Body of pancreas (tissue), 4 donors: Measurements from ENCODE around the gene RBBP8NL.

Source experiments
- POLR2A ChIP-seq, 3 donors: fragments of 450-650 bp; IDR thresholded peaks; one replicate each; pipeline ENCODE4 v1.6.1; 2016; ENCODE audit warnings: antibody characterized with exemption in 3 of 3, mild to moderate bottlenecking in 2 of 3
- TF ChIP-seq, protein P1 (sequence below), 7 experiments: fragments of 450-650 bp in 4 of 7; fragments of 200-600 bp in 3 of 7; sonication (generic) in 3 of 7; IDR thresholded peaks; one replicate each; pipeline ENCODE4 v1.5.1; 2016 to 2019; ENCODE audit warnings: antibody characterized with exemption in 7 of 7

DNA sequence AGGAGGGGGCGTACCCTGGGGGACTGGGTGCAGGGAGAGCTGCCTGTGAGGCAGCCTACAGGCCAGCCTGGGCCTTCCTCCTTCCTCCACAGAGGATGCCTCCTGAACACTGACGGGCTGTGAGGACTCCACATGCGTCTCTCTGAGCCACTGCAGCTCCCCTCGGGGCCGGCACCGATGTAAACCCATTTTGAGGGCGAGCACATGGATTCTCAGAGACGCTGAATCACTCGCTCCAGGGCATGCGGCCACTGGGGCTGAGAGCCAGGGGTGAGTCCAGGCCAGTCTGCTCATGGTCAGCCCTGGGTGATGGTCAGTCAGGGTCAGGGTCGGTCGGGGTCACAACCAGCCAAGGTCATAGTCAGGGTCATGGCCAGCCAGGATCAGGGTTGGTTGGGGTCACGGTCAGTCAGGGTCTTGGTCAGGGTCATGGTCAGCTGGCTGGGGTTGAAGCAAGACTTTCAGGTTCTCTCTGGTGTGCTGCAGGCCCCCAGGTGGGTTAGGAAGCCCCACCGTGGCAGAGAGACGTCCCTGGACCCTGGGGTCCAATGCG is 14.7 kb upstream of the RBBP8NL start:
- TF ChIP-seq, protein P1, sequence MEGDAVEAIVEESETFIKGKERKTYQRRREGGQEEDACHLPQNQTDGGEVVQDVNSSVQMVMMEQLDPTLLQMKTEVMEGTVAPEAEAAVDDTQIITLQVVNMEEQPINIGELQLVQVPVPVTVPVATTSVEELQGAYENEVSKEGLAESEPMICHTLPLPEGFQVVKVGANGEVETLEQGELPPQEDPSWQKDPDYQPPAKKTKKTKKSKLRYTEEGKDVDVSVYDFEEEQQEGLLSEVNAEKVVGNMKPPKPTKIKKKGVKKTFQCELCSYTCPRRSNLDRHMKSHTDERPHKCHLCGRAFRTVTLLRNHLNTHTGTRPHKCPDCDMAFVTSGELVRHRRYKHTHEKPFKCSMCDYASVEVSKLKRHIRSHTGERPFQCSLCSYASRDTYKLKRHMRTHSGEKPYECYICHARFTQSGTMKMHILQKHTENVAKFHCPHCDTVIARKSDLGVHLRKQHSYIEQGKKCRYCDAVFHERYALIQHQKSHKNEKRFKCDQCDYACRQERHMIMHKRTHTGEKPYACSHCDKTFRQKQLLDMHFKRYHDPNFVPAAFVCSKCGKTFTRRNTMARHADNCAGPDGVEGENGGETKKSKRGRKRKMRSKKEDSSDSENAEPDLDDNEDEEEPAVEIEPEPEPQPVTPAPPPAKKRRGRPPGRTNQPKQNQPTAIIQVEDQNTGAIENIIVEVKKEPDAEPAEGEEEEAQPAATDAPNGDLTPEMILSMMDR (IDR thresholded peaks at IDR 0.05) = no peak
- TF ChIP-seq POLR2A (IDR thresholded peaks at IDR 0.05) = no peak
